Gastrocnemius medialis (tissue), 4 donors: ENCODE data around the gene LMBR1.

Experiments
- CTCF ChIP-seq, 5 experiments: fragments of 450-650 bp in 3 of 5; fragments of 200-600 bp in 2 of 5; sonication (generic) in 2 of 5; IDR thresholded peaks in 4 of 5; conservative IDR thresholded peaks in 1 of 5; 1 replicate in 4 of 5; 2 replicates in 1 of 5; pipeline ENCODE4 v1.5.1; 2016 to 2019; ENCODE audit warnings: antibody characterized with exemption in 5 of 5, mild to moderate bottlenecking in 3 of 5, moderate library complexity in 3 of 5
- POLR2A ChIP-seq, 2 donors: fragments of 450-650 bp; IDR thresholded peaks; one replicate each; pipeline ENCODE4 v1.6.1; 2017; ENCODE audit warnings: antibody characterized with exemption in 2 of 2, mild to moderate bottlenecking in 2 of 2, moderate library complexity in 2 of 2

- TF ChIP-seq CTCF (IDR thresholded peaks at IDR 0.05 in 4 of 5, conservative IDR thresholded peaks at IDR 0.05 in 1 of 5) (no peak), POLR2A (IDR thresholded peaks at IDR 0.05) (no peak)
Measured at GRCh38 chr7:156783864-156784263, 109.1 kb downstream of the LMBR1 start.
